Measurements from ENCODE around the gene RACGAP1.

The RACGAP1 gene

DNA sequence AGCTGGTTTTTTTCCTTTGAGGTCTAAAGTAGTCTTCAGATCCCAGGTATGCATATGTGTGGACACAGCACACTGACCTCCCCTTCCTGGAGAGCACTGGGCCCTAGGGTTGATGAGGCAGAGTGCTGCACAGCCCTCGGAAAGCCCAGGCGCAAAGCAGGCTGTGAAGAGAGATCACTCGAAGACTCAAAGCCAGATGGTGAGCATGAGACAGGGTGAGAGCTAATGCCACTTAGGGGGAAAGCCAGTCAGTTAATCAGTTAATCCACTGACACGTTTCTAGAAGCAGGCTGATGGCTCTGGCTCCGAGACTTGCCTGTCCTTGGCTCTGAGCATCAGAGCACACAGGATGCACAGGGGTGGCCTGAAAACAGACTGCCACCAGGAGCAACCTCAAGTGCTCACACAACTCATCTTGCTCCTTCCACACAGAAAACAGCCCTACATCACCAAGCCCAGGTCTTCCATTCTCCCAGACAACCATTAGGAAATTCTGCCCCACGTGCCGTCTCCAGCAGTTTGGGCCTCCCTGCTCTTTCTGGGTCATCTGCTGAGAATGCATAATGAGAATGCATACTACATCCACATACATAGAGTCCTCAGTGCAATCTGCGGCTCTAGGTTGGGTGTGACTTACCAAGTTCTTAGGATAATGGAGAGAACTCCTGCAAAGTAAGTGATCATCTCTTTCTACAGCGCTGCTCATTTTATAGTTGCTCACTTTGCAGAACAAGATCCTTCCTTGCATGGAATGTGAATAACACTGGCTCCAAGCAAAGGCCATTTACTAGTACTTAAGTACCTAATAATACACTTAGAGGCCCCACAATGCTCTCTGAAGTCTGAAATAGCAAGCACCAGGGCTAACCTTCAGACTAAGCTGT is 40.6 kb downstream of the RACGAP1 start:
- DNase-seq: no peak

DNA sequence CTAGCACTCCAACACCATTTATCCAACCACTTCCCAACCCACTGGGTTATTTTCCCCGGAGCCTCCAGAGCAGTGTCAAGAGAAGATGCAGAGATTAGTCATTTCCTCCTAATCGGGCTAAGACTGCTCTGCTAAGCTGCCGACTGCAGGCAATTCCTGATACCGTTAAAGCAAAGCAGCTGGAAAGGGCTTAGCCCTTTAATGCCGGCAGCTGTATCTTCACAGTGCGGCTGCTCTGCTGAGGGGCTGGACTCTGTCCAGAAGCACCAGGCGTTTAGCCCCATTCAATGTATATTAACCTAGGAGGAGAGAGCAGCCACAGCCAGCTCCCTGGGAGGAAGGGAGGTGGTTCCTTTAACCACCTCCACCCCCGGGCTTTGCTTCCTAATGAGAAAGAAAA is 41.4 kb downstream of the RACGAP1 start:
- peak; percentile 72 to 76 for DNase-seq

DNA sequence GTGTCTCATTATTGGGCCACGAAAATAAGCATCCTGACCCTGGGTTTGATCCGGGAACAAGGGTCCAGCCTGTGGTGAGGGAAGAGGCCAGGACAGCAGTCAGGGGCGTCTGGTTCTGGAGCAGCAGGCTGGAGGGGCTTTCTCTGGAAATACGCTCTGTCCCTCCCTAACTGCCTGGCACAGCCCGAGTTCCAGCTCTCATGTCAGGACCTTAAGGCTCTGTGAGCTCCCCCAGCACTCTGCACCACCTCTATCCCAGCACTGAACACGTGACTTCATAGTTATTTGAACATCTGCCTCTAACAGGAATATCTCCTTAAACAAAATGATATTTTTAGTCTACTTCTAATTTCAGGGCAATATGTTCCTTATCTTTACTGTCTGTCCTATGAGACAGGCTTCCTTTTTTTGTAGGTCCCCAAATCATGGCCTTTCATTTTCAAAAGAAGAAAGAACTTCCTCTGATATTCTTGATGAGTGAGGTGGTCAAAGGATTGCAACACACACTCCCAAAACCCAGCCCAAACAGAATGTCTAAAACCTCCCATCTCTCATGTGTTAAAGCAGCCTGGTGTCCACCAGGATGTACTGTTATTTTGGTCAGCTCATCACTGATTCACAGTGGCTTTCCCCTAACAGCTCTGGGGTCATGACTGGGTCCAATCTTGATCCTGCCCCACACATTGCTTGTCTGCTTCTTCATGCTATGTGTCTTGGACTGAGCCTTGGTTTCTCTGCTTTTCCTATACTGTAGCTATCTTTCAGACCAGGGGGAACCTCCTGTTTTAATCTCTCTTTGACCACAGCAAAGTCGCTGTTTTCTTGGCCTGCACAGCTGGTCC is 42.8 kb downstream of the RACGAP1 start:
- no peak for DNase-seq

DNA sequence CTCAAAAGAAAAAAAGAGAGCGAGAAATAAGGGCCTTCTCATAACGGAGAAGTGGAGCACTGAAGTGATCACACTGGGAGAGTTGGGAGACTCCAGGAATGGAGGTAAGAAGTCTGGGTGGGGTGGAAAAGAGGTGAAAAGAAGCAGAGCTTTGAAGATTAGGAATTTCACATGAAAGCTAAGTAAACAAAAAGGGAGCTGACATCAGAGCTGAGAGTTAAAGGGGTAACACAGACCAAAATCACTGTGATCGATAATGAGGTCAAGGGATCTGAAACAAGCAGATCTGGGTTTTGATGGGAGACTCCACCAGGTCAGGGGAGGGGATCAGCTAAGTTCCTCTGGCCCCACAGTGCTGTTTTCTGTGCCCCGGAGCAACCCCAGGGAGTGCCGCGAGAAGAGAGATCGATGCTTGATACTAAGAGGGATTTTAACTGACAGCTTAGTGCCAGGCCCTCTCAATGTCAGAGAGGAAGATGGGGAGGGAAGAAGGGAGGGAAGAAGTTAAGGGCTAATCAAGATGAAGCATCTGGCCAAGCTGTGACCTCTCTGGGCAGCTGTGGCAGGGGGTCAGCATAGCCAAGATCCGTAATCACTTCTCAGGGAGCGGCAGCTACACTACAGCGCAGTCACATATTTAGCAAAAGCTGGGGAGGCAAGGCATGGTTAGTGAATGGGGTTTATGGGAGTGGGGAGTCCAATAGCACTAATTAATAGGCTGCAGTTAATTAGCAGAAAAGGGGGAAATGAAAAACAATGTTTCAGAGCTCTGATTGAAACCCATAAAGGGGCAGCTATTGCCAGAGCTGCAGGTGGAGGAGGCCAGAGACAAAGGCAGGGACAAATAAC is 44.6 kb downstream of the RACGAP1 start:
- DNase-seq: no peak

DNA sequence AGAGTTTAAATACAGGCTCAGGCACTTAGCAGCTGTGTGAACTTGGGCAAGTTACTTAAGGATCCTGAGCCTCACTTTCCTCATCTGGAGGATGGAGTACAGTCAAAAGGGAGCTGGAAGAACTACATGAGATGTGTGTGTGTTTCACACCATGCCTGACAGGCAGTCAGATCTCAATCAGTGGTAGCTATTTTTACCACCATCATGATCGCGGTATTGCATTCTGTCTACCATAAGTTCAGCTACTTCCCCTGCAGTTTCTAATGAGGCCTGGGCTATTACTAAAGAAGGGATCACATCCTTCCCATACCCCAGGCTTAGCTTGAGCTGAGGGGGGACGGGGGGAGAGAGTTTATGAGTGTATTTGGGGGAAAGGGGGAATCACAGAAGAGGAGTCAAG is 45.5 kb downstream of the RACGAP1 start:
- no peak for DNase-seq

DNA sequence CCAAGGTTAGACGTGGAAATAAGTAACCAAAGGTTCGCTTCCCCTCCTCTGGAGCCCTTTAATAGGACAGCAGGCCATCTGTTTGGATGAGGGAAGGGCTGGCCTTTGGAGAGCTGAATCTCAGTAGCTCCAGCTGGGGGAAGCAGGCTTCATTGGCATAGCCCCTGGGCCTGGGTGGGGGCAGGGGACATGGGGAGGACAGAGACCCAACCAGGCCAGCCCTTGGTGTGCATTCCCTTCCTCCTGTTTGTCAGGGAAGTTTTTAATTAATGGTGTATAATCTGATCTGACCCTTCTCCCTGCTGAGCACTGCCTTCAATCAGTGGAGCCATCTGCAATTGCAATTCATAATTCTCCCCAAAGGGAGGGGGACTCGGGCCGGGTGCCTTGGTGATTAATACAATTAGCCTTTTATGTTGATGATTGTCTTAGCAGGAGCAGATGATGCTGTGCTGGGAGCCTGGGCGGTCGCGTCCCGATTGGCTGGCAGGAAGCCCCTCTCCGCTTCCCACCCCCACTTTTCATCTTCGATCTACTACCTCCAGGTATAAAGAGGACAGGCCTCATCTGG is 46.2 kb downstream of the RACGAP1 start:
- DNase-seq: no peak

DNA sequence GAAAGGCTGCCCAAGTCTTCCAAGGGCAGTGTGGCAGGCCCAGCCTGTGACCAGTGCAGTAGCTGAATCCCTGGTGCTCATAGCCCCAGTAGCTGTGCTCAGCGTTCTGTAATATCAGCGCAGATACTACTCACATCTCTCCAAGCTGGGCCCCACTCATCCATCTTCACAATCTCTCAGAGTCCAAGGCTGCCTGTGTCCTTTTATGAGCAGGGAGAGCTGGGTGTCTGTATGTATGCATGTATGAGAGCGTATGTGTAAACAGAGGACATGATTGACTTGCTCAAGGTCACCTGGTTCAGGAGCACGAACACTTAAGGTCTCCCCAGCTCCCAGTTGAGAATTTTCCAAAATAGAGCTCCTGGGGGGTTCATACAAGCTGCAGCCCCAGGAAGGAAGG is 47.2 kb downstream of the RACGAP1 start:
- no peak for DNase-seq

DNA sequence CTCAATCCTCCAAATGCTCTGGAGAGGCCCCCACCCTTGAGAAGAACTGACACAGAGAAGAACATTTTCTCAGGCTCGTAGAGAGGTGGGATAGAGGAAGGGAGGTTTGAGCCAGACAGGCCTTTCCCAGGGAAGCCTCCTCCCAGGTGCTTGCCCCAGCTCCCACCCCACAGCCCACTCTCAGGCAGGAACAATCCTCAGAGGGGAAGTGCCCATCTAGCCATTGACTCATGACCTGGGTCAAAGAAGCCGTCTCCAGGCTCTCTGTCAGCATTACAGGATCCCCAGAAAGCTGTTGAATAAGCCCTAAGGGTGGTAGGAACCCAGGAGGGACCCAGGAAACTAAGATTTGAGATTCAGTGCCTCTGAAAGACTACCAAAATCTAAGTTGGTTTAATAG is 48.7 kb downstream of the RACGAP1 start:
- no peak for DNase-seq

DNA sequence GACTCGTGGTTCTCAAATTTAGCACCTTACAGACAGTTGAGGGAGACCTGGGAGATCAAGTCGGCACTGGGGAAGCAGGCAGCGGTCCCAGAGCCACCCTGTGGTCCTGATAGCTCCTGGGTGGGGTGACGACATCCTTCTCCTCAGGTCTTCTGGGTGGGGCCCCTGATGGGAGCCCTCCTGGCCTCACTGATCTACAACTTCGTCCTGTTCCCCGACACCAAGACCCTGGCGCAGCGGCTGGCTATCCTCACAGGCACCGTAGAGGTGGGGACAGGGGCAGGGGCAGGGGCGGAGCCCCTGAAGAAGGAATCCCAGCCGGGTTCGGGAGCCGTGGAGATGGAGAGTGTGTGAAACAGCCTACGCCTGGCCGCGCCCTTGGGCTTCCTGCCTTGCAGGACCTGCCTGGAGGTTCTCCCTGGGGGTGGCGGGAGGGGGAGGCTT is 50.0 kb downstream of the RACGAP1 start:
- DNase-seq: no peak

DNA sequence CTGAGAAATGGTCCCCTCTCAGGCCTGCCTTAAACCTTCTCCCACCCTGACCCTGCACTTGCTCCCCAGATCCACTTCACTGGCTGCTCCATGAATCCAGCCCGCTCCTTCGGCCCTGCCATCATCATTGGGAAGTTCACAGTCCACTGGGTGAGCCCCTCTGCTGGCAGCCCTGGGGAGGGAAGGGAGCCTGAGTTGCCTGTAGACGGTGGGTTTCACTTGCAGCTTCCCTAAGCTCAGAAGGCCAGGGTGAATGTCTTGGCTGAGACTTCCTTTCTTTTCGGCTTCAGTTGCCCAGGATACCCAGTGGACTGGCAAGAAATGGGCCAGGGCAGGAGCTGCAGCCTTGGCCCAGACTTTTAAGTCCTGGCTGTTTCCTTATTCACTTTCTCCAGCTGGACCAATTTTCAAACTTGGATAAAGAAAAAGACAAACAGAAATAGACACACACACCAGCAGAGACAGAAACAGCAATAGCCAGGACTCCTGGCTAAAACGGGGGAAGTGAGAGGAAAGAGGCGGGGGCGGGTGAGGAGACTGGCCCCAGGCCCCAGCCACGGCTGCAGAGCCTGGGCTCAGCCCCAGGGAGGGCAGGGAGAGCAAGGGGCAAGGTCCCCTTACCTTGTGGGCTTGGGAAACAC is 50.5 kb downstream of the RACGAP1 start:
- DNase-seq: no peak

DNA sequence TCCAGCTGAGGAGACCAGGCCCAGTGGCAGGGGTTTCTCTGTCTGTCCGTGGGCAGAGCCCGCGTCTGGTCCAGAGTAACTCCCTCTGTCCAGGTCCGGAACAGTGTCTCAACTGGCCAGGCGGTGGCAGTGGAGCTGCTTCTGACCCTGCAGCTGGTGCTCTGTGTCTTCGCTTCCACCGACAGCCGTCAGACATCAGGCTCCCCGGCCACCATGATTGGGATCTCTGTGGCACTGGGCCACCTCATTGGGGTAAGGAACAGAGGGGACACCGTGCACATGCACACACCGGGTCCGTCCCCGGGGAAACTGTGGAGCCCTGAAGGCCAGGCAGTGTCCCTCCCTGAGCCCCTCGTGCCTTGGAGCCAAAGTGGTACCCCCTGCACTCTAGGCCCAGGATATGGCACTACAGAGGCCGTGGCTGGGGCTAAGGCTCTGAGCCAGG is 51.0 kb downstream of the RACGAP1 start:
- DNase-seq: no peak

DNA sequence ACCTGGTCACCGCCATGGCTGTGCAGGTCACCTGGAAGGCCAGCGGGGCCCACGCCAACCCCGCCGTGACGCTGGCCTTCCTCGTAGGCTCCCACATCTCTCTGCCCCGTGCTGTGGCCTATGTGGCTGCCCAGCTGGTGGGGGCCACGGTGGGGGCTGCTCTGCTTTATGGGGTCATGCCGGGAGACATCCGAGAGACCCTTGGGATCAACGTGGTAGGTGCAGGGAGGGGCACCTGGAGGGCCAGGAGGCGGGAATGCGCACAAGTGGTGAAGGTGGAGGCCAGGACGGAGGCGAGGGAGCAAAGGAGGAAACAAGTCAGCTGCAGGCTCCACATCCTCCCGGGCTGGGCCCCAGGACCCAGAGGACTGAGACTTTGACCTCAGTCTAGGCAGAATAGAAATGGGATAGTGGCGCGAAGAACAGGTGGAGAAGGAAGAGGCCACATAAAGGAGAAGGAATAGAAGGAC is 51.9 kb downstream of the RACGAP1 start:
- DNase-seq: no peak

DNA sequence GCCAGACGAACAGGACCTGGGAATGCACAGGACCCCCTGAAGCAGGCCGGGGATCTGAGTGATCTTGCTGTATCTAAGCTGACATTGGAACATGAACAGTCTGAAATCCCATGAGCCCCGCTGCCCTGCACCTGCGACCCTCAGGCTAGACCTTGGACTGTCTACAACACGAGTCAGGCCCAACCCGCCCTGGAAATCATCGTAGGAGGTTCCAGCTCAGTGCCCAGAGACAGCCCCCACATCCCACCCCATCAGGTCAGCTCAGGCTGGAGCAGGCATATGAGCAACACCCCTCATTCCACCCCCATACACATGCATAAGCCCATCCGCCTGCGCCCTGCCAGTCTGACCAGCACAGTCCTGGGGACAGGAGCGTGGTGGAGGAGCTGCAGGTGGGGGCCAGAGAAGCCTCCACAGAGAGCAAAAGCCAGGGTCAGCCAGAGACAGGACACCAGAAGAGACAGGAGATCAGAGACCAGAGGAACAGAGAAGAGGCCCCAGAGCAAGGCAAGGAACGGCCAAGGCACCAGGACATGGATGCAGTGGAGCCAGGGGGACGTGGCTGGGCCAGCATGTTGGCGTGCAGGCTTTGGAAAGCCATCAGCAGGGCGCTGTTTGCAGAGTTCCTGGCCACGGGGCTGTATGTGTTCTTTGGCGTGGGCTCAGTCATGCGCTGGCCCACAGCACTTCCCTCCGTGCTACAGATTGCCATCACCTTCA is 52.5 kb downstream of the RACGAP1 start, which contains the start of gene AQP6:
Gene AQP6, plus strand, starts transcription at position 307 of the 720 bp plus-strand sequence. Its CDS starts 227 bp downstream, at position 534.
- no peak for DNase-seq

DNA sequence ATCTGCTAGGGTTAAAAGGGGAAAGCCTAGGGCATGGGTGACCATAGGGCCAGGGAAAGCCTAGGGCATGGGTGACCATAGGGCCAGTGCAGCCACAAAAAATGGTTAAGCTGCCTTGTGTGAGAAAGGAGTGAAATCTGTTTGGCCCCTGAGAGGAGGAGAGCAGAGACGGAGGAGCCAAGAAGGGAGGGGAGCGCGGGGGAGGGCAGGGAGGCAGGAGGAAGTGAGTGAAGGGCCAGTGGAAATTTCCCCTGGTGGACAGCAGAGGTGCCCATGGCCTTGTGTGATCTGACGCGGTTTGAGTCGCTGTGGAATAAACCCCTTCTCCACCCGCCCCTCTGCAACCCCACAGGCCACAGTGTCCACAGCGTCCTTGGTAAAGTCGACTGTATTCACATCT is 53.2 kb downstream of the RACGAP1 start:
- DNase-seq: no peak

DNA sequence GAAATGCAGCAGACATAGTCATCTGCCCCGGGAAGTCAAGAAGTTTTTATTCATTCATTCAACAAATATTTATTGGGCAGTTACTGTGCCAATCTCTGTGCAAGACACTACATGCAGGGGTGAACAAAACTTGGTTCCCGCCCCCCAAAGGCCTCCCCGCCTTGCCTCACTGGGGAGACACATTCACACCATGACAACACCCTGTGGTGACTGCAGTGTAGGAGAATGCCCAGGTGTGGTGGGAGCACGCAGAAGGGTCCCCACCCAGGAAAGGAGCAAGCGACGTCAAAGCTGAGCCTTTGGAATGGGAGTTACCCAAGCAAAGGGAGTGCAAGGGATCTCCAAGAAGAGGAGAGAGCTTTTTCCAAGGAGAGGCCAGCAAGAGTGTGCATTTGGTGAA is 54.2 kb downstream of the RACGAP1 start:
- DNase-seq: no peak

DNA sequence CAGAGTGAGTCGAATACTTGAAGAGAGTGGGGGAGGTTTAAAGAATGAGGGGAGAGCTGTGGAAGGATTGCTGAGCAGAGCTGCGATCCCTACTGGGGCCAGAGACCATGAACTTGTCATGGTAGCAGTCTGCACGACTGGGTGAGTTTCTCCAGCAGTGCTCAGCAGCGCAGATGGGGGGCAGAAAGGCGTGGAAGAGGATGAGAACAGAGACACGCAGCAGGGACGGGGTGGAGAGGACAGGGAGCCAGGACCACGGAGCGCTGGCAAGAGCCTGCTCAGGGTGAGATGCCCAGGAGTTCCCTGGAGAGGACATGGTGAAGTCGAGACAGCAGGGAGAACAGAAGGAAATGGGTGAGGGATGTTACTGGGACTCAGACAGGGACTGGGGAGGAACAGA is 54.6 kb downstream of the RACGAP1 start:
- no peak for DNase-seq

DNA sequence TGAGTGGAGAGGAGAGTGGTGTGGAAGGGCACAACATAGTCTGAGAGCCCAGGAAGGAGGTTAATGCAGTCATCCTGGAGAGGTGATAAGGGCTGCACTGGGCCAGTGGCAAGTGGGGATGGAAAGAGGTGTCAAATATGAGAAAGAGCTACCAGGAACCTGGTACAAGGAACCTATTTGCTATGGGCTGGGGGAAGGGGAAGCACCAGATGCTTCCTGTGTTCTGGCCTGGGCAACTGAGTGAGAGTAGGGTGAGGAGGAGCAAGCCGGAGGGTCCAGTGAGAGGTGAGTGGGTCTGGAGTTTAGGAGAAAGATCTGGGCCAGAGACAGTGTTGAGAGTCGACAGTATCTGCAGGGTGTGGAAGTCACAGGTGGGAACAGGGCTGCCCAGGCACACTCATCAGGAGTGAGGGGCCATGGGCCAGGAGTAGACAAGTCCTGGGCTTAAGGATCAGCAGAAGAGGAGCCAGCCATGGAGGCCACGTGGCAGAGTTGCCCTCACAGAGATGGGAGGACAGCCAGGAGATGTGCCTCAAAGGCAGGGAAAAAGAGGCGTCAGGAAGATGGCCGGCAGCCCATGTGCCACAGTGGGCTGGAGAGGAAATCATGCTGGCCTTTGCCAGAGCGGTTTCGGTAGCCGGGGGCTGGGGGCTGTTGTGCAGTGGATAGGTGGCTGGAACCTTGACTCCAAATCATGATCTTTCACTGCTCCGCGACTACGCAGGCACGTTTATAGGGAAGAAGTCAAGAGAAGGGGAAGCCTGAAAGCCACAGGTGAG is 55.5 kb downstream of the RACGAP1 start:
- DNase-seq: peak in 1 of 2 experiments; percentile 22

DNA sequence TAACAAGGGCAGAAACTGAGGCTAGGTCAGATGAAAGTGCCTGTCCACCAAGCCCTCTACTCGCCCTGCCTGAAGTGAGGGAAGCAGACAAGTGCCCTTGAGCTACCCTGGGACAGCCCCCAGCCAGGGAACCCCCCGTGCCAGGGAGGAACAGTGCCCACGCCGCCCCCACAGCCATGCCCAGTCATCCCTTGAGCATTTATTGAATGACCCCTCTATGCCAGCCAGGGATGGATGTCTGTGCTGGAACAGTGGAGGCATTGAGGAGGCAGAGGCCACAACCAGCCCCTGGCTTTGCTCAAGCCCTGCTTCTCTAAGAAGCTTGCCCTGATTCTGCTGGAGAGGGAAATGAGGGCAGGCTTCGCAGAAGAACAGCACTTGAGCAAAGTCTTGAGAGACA is 56.3 kb downstream of the RACGAP1 start:
- DNase-seq: no peak

DNA sequence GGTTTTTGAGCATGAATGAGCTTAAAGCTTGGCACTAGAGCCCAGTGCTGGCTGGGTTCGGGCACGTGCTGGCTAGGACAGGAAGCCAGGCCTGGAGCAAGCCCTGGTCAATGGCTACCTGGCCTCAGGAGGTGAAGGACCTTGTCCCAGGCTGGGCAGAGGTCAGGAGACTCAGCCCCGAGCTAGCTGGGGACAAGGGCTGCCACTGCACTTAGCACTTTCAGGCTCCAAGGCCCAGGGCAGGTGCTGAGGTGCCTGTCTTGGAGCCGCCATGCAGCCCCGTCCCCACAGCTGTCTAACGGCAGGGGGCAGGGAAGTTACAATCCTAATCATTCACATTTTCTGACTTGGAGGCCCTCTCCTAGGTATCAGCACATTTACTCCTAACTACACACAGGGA is 56.8 kb downstream of the RACGAP1 start:
- DNase-seq: no peak

DNA sequence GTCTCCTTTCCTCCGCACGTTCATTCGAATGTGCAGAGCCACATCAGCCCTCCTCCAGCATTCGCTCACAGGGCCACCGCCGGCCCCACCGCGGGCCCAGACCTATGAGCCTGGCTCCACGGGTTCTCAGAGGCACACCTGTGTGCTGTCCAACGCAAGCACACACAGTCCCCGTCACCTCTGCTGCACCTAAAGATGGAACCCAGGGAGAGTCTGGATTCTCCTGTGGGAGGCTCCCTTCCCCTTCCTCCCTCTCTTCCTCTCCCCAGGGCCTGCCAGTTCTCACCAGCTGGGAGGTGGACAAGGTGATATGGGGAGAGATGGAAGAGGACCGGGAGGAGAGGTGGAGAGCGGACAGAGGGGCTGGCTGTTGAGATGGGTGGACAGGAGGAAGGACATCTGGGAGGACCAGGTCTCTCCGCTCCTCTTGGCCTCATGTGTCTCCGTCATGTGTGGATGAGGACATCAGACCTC is 57.5 kb downstream of the RACGAP1 start:
- no peak for DNase-seq
